GM08714 (cell line): ENCODE measurements around the gene MATN1.

ENCODE experiments used
- H3K4me3 ChIP-seq: fragments of 200-500 bp; sonication (Bioruptor generic); 2 replicates; pipeline ENCODE4 v1.5.1; 2014; ENCODE audit warnings: mild to moderate bottlenecking, low read length, inconsistent platforms
- ZNF274 ChIP-seq: IDR thresholded peaks from 2 replicates; pipeline ENCODE4 v1.6.1; 2012; ENCODE audit warnings: mild to moderate bottlenecking, low read depth, low read length

Gene MATN1

GRCh38 chr1:30726773-30727684, 3.6 kb upstream of the MATN1 start:
- H3K4me3 ChIP-seq = no peak overlapping the region
- TF ChIP-seq ZNF274 = no peak

DNA sequence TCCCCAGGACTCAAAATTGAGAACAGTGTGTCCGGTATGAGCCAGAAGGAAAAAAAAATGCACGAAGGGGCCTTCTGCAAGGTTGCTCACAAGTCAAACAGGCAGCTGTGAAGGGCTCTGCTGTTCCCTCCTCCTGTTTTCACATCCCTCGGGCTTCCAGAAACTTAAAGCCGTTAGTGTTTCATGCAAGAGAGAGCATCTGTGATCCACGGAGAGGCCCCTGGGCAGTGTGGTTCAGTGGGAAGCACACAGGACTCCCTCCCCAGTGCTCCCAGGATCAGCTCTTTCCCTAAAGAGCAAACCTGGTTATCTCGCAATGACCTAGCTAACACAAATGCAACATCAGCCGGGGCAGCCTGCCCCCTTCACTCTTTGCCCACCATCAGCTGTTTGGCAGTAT, 2.9 kb upstream of the MATN1 start:
- TF ChIP-seq ZNF274 = no peak
- no peak overlapping the region for H3K4me3 ChIP-seq

- no peak overlapping the region for H3K4me3 ChIP-seq
- no peak for TF ChIP-seq ZNF274
Observed at GRCh38 chr1:30725450-30726095, 2.2 kb upstream of the MATN1 start.

DNA sequence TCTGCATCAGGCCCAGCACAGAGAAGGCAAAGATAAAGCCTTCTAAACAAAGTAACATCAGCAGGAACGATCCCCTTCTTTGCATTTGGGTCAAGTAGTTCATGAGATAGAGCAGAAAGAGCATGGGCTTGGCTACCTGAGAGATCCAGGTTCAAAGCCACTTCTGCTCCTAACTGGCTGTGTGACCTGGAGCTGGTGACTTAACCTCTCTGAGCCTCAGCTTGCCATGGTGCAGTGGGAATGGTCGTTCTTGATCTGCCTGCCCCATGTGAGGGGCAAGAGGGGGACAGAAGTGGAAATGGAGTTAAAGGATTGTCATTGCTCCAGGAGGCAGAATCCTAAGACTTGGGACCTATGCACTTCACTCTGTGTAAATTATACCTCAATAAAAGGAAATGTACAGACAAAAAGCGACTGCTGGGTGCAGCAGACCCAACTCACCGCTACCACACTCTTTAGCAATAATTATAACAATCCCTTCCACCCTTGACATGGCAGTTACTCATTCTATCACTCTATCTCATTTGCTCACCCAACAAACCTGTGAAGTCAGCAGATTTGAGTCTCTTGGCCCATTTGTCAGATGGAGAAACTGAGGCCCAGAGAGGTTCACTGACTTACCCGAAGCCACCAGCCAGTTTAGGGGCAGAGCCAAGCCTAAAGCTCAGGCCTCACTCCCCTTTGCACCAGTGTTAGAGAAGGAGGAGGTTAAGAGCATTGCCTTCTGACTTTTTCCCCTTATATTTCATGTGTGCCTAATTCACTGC, 1.5 kb upstream of the MATN1 start:
- TF ChIP-seq ZNF274 = no peak
- no peak overlapping the region for H3K4me3 ChIP-seq

GRCh38 chr1:30724175-30724574, 790 bp upstream of the MATN1 start:
- no peak overlapping the region for H3K4me3 ChIP-seq
- no peak for TF ChIP-seq ZNF274

- H3K4me3 ChIP-seq = no peak overlapping the region
- TF ChIP-seq ZNF274 = no peak
Observed at GRCh38 chr1:30721812-30722537, 1.4 kb downstream of the MATN1 start.

DNA sequence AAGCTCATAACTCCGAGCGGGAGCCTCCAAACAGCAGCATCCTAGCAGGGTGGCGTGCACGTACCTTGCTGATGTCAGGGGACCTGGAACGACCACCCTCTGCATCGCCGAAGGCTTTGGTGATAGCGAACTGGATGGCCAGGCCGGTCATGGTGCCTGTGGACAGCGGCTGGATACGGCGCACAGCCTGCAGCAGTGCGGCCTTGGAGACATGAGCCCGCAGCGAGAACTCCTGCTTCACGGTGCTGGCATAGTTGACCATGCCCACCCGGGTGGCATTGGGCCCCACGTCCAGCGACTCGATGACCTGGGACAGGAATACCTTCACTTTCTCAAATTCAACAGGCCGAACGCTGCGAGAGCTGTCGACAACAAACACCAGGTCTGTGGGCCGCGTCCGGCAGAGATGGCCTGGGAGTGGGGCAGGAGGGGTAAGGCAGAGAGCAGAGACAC, 2.0 kb downstream of the MATN1 start:
- H3K4me3 ChIP-seq = no peak overlapping the region
- no peak for TF ChIP-seq ZNF274

DNA sequence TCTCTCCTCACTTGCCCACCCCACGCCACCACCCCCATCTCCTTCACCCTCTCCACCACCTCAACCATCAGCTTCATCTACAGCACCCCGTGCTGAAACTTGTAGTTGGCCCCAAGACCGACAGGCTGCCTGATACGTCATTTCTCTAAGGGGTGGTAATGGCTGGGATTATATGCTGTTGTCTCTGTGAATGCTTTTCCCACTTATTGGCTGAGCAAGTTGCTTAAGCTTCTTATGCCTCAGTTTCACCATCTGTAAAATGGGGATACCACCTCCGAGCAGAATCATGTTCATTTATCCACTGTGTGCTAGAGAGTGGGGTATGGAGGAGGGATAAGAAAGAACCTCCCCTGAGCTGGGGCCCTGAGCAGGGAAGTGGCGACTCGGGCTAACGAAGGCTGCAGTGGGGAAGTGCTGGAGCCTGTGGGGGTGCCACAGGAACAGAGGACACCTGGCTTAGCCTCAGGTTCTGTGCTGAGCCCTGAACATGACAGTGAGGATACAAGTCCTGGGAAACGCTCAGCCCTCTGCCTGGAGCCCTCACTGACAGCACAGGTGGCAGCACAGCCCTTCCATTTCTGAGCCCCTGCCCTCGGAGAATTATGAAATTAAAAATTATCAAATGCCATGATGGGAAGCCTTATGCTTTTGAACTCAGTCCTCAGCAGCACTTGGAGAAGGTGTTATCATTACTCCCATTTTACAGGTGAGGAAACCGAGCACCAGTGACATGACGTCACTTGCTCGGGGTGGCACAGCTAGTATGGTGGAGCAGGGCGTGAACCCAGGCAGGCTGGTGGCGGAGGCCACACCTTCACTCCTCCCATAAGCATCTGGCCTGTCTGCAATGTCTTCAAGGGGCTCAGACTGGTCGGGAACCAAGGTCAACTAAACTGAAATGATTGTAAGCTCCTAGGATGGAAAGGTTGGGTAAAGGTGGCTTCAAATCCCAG, 2.8 kb downstream of the MATN1 start:
- no peak overlapping the region for H3K4me3 ChIP-seq
- no peak for TF ChIP-seq ZNF274

GRCh38 chr1:30719406-30720270, 3.7 kb downstream of the MATN1 start:
- TF ChIP-seq ZNF274 = no peak
- H3K4me3 ChIP-seq = peak overlapping the region; percentile 64; the same call in 1 of the 2 replicates

DNA sequence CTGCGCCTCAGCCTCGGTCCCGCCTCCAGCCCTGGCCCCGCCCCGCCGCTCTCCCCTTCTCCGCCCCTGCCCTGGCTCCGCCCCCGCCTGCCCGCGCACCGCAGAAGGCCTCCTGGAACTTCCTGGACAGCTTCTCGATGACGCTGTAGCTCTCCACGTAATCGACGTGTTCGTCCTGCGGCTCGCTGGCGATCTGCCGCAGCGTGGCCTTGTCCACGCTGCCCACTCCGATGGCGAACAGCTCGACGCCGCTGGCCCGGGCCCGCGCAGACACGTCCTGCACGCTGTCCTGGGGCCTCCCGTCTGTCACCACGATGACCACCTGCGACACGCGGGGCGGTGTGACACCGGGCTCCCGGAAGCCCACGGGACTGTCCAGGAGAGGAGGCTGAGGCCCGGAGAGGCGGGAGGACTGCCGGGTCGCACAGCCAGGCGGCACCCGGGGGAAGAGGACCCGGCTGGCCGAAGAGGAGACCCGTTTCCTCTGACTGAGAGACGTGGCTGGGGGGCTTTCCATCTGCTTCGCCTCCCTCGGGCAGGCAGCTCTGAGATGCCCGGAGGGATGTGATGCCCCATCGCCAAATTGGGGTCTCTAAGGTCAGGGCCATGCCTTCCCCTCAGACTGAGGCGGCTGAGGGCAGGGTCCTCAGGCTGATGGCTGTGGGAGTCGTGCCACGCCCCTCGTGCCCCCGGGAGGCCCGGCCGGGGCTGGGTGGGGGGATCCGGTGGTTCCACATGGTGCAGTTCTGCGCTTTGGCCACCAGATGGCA, 4.6 kb downstream of the MATN1 start:
- TF ChIP-seq ZNF274 = no peak
- peak overlapping the region; percentile 64; the same call in 1 of the 2 replicates for H3K4me3 ChIP-seq

GRCh38 chr1:30718091-30718635, 5.2 kb downstream of the MATN1 start:
- TF ChIP-seq ZNF274 = no peak
- H3K4me3 ChIP-seq = peak overlapping the region; percentile 46; the same call in 1 of the 2 replicates

- TF ChIP-seq ZNF274 = no peak
- no peak overlapping the region for H3K4me3 ChIP-seq
Observed at GRCh38 chr1:30716646-30717045, 6.7 kb downstream of the MATN1 start.
